ENCODE measurements around the gene TCF7L1.

The TCF7L1 gene

DNA sequence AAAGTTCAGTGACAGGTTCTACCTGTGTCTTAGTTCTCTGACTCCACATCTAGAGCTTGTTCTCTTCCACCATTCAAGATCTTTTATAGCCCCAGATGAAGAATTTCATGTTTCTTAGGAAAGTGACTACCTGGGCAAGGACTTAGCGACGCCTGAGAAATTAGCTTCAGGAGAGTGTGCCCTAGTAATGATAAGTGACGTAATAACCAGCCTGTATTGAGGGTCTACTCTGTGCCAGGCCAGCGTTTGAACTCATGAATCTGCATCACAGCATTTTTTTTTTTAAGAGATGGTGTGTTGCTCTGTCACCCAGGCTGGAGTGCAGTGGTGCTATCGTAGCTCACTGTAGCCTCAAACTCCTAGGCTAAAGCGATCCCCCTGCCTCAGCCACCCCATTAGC lies 51.8 kb downstream of the TCF7L1 start:
- DNase-seq (ENCODE audit: low read depth), result no peak
- in situ Hi-C loops (cut with HindIII; ENCODE audit: low sequenced_read_pairs), result no loop called here

DNA sequence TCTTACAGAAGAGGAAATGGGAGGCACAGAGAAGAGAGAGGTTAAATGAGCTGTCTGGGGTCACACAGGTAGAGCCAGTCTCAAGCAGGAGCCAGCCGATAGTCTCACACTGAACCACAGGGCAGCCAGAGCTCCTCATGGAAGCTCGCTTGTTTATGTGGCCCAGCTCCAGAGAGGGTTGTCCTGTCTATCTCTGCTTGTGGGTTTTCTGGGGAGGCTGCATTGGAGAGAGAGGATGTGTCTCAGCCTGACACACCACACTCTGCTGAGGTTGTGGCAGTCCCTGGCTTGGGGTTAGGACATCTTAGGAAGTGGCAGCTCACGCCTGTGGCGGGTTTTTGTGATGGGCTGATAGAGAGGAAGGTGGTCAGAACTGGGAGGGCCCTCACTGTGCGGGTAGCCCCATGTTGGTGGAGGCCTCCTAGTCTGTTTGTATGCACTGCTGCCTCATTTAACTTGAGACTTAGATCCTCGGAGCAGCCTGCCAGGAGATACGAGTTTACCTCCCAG lies 52.3 kb downstream of the TCF7L1 start:
- no peak for DNase-seq (ENCODE audit: low read depth)
- H3K4me3 ChIP-seq (ENCODE audit: low read depth, low read length), result no peak overlapping the region
- in situ Hi-C loops (cut with HindIII; ENCODE audit: low sequenced_read_pairs), result no loop called here
- no peak for TF ChIP-seq CTCF (IDR thresholded peaks at IDR 0.05; ENCODE audit: low read depth, low read length, missing control alignments)

More for the DNA sequence above, 51.8 kb downstream of the TCF7L1 start:
- TF ChIP-seq CTCF (IDR thresholded peaks at IDR 0.05; ENCODE audit: low read depth, low read length, missing control alignments), result no peak
- no peak overlapping the region for H3K4me3 ChIP-seq (ENCODE audit: low read depth, low read length)

DNA sequence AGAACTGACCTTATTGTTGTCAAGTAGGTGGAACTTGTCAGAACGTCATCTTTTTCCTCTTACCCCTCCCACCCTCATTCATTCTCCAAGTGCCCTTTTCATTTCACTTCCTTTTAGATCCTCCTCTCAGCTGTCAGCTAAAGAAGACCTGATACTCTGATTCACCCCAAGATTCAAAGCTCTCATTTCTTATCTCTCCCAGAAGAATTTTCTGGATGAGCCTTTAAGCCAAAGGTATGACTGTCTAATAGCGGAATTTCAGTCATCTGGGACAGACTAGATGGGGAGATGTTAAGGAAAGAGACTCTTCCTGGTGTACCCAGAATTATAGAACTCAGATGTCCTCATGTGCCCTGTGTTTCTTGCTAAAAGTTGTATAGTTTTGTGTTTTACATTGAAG lies 53.9 kb downstream of the TCF7L1 start:
- in situ Hi-C loops (cut with HindIII; ENCODE audit: low sequenced_read_pairs), result no loop called here
- no peak for TF ChIP-seq CTCF (IDR thresholded peaks at IDR 0.05; ENCODE audit: low read depth, low read length, missing control alignments)
- no peak overlapping the region for H3K4me3 ChIP-seq (ENCODE audit: low read depth, low read length)
- no peak for DNase-seq (ENCODE audit: low read depth)

- DNase-seq (ENCODE audit: low read depth), result no peak
- in situ Hi-C loops (cut with HindIII; ENCODE audit: low sequenced_read_pairs), result no loop called here
- H3K4me3 ChIP-seq (ENCODE audit: low read depth, low read length), result no peak overlapping the region
- no peak for TF ChIP-seq CTCF (IDR thresholded peaks at IDR 0.05; ENCODE audit: low read depth, low read length, missing control alignments)
Measured at GRCh38 chr2:85188852-85189251, 55.7 kb downstream of the TCF7L1 start.

DNA sequence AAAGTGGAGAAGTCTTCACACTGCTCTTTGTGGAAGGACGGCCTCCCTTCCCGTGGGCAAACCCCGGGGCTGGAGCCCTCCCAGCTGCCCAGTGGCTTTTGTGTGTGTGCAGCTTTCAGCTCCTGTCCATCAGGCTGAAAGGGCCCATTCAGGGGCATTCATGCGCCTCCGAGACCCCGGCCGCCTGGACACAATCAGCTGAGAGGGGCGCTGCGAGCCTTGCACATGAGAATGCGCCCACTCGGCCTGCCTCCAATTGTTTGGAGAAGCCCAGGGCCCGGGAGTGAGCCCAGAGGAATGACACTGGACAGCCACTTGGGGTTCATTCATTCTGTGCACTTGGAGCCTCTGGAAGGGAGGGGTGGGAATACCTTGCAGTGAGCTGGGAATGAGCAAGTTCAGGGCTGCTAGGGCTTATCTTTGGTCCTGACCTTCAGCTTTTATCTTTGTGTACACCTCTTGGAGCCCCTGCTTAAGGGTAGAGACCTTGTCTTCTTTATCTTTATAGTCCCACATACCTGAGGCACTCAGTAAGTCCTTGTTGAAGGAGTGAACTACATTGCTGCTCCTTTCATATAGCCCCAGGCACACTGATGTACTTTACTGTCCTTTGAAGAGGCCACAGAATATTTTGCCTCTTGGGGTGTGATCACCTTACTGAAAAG lies 56.5 kb downstream of the TCF7L1 start:
- in situ Hi-C loops (cut with HindIII; ENCODE audit: low sequenced_read_pairs), result no loop called here
- no peak overlapping the region for H3K4me3 ChIP-seq (ENCODE audit: low read depth, low read length)
- DNase-seq (ENCODE audit: low read depth), result no peak
- no peak for TF ChIP-seq CTCF (IDR thresholded peaks at IDR 0.05; ENCODE audit: low read depth, low read length, missing control alignments)

DNA sequence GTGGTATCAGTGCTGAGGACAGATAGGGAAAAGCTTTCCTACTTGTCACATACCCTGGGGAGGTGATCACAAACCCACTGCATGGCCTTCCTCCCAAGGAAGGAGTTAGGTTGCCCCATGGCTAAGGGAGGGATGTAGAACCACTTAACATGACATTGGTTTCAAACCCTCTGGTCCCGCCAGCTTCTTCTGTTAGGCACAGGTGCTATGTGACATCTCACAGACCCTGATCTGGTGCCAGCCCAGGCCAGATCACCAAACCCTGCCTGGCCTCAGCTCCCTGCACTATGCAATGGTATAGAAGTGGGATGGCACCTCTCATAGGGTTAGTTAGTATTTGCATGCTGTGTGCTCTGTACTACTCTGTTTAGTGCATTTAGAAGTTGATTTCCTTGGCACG lies 58.0 kb downstream of the TCF7L1 start:
- DNase-seq (ENCODE audit: low read depth), result no peak
- in situ Hi-C loops (cut with HindIII; ENCODE audit: low sequenced_read_pairs), result no loop called here
- no peak for TF ChIP-seq CTCF (IDR thresholded peaks at IDR 0.05; ENCODE audit: low read depth, low read length, missing control alignments)
- H3K4me3 ChIP-seq (ENCODE audit: low read depth, low read length), result no peak overlapping the region

Data from astrocyte of the cerebellum (primary cell).